ENCODE data around the gene ADGRG1. TPM values are rescaled to one million over a fixed set of nuclear protein-coding genes. Genes with fewer than 3 reads are reported as not detected.

ADGRG1 gene
- polyA plus RNA-seq, 1 donor = 102 TPM

- Histone ChIP-seq H3K4me3 (ENCODE audit: low read length) (no peak overlapping the region), H3K9me3 (ENCODE audit: control insufficient read depth, low read depth, low read length) (no peaks in the 10 kb centered on the region), H3K27me3 (ENCODE audit: control insufficient read depth, insufficient read depth, low read length) (no peaks in the 10 kb centered on the region), H3K36me3 (ENCODE audit: control insufficient read depth, insufficient read depth, low read length) (peaks cover 80% of the 10 kb centered on the region), H3K4me1 (ENCODE audit: control insufficient read depth, insufficient read depth, low read length) (no peaks in the 10 kb centered on the region), H3K27ac (ENCODE audit: low read length) (no peak overlapping the region)
- no peak for DNase-seq
- WGBS (ENCODE audit: insufficient coverage, low lambda C conversion rate) = no CpG with 5 or more reads among the region's 10 CpGs
Observed at GRCh38 chr16:57651344-57652333, 23.2 kb downstream of the ADGRG1 start.

- Histone ChIP-seq H3K4me3 (ENCODE audit: low read length) (no peak overlapping the region), H3K27ac (ENCODE audit: low read length) (no peak overlapping the region), H3K9me3 (ENCODE audit: control insufficient read depth, low read depth, low read length) (no peaks in the 10 kb centered on the region), H3K36me3 (ENCODE audit: control insufficient read depth, insufficient read depth, low read length) (peaks cover 85% of the 10 kb centered on the region), H3K4me1 (ENCODE audit: control insufficient read depth, insufficient read depth, low read length) (no peaks in the 10 kb centered on the region), H3K27me3 (ENCODE audit: control insufficient read depth, insufficient read depth, low read length) (no peaks in the 10 kb centered on the region)
- DNase-seq = no peak
- WGBS (ENCODE audit: insufficient coverage, low lambda C conversion rate) = no CpG with 5 or more reads among the region's 23 CpGs
Observed at GRCh38 chr16:57652695-57653471, 24.5 kb downstream of the ADGRG1 start.

DNA sequence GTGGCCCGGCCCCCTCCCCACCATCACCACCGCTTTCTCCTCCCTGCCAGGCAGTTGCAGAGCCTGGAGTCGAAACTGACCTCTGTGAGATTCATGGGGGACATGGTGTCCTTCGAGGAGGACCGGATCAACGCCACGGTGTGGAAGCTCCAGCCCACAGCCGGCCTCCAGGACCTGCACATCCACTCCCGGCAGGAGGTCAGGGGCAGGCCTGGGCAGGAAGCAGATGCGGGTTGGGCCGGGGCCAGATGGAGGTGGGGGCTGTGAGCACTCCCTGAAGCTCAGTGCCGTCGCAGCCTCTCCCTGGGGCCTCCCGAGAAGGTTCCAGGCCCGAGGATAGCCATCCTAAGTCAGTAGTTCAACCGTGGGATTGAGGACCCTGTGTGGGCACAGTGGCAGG, 25.5 kb downstream of the ADGRG1 start:
- whole genome bisulfite sequencing (ENCODE audit: insufficient coverage, low lambda C conversion rate) = no CpG with 5 or more reads among the region's 16 CpGs
- no peak for DNase-seq
- H3K36me3 ChIP-seq (ENCODE audit: control insufficient read depth, insufficient read depth, low read length) = peaks cover 87% of the 10 kb centered on the region

DNA sequence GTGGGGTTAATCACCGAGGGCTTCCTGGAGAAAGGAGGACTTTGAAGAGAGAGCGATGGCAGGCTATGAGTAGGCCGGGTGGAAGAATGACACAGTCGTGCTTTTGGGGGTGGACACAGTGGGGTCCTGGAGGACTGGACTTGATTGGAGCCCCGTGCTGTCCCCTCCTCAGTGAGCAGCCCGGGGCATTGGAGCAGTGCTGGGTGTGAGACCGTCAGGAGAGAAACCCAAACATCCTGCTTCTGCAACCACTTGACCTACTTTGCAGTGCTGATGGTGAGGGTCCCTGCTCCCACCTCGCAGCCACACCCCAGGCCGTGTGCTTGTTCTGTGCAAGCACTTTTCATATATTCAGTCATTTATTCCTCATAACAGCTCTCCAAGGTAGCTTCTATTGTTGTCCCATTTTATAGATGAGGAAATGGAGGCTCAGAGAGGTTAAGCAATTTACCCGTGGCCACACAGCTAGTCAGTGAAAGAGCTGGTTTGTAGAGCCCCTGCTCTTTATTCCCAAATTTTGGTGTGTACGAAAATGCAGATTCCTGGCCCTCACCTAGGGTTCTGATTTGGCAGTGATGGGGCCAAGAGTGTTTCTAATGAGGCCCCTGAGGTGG, 28.0 kb downstream of the ADGRG1 start:
- peaks cover 90% of the 10 kb centered on the region for H3K36me3 ChIP-seq (ENCODE audit: control insufficient read depth, insufficient read depth, low read length)
- DNase-seq = no peak
- H3K27me3 ChIP-seq (ENCODE audit: control insufficient read depth, insufficient read depth, low read length) = no peaks in the 10 kb centered on the region
- H3K4me3 ChIP-seq (ENCODE audit: low read length) = no peak overlapping the region
- no peaks in the 10 kb centered on the region for H3K4me1 ChIP-seq (ENCODE audit: control insufficient read depth, insufficient read depth, low read length)
- H3K9me3 ChIP-seq (ENCODE audit: control insufficient read depth, low read depth, low read length) = no peaks in the 10 kb centered on the region
- WGBS (ENCODE audit: insufficient coverage, low lambda C conversion rate) = 96% methylated on average over 5 of the region's 11 CpGs
- no peak overlapping the region for H3K27ac ChIP-seq (ENCODE audit: low read length)

More for the DNA sequence above, 25.5 kb downstream of the ADGRG1 start:
- no peaks in the 10 kb centered on the region for H3K27me3 ChIP-seq (ENCODE audit: control insufficient read depth, insufficient read depth, low read length)
- H3K9me3 ChIP-seq (ENCODE audit: control insufficient read depth, low read depth, low read length) = no peaks in the 10 kb centered on the region
- no peak overlapping the region for H3K4me3 ChIP-seq (ENCODE audit: low read length)
- H3K4me1 ChIP-seq (ENCODE audit: control insufficient read depth, insufficient read depth, low read length) = no peaks in the 10 kb centered on the region
- H3K27ac ChIP-seq (ENCODE audit: low read length) = no peak overlapping the region

DNA sequence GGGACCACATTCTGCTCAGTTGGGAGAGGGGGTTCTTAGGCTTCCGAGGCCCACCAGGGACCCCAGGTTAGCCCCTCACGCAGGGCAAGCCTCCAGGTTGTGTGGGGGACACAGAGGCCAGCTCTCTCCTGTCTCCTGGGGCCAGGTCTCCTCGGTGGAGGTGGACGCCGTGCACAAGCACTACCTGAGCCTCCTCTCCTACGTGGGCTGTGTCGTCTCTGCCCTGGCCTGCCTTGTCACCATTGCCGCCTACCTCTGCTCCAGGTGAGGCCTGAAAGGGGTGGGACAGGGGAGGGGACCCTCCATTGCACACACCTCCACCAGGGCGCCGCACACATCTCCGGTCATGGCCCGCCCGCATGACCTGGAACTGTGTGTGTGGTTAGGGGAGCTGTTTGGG, 28.8 kb downstream of the ADGRG1 start:
- H3K36me3 ChIP-seq (ENCODE audit: control insufficient read depth, insufficient read depth, low read length) = peaks cover 90% of the 10 kb centered on the region
- no peak overlapping the region for H3K27ac ChIP-seq (ENCODE audit: low read length)
- DNase-seq = no peak
- H3K27me3 ChIP-seq (ENCODE audit: control insufficient read depth, insufficient read depth, low read length) = no peaks in the 10 kb centered on the region
- H3K4me3 ChIP-seq (ENCODE audit: low read length) = no peak overlapping the region
- no peaks in the 10 kb centered on the region for H3K4me1 ChIP-seq (ENCODE audit: control insufficient read depth, insufficient read depth, low read length)
- WGBS (ENCODE audit: insufficient coverage, low lambda C conversion rate) = no CpG with 5 or more reads among the region's 13 CpGs
- H3K9me3 ChIP-seq (ENCODE audit: control insufficient read depth, low read depth, low read length) = no peaks in the 10 kb centered on the region

- H3K27me3 ChIP-seq (ENCODE audit: control insufficient read depth, insufficient read depth, low read length) = no peaks in the 10 kb centered on the region
- no peak overlapping the region for H3K4me3 ChIP-seq (ENCODE audit: low read length)
- peaks cover 89% of the 10 kb centered on the region for H3K36me3 ChIP-seq (ENCODE audit: control insufficient read depth, insufficient read depth, low read length)
- no CpG with 5 or more reads among the region's 10 CpGs for WGBS (ENCODE audit: insufficient coverage, low lambda C conversion rate)
- no peak for DNase-seq
- no peaks in the 10 kb centered on the region for H3K9me3 ChIP-seq (ENCODE audit: control insufficient read depth, low read depth, low read length)
- H3K4me1 ChIP-seq (ENCODE audit: control insufficient read depth, insufficient read depth, low read length) = no peaks in the 10 kb centered on the region
- H3K27ac ChIP-seq (ENCODE audit: low read length) = no peak overlapping the region
Observed at GRCh38 chr16:57658130-57658877, 29.9 kb downstream of the ADGRG1 start.

DNA sequence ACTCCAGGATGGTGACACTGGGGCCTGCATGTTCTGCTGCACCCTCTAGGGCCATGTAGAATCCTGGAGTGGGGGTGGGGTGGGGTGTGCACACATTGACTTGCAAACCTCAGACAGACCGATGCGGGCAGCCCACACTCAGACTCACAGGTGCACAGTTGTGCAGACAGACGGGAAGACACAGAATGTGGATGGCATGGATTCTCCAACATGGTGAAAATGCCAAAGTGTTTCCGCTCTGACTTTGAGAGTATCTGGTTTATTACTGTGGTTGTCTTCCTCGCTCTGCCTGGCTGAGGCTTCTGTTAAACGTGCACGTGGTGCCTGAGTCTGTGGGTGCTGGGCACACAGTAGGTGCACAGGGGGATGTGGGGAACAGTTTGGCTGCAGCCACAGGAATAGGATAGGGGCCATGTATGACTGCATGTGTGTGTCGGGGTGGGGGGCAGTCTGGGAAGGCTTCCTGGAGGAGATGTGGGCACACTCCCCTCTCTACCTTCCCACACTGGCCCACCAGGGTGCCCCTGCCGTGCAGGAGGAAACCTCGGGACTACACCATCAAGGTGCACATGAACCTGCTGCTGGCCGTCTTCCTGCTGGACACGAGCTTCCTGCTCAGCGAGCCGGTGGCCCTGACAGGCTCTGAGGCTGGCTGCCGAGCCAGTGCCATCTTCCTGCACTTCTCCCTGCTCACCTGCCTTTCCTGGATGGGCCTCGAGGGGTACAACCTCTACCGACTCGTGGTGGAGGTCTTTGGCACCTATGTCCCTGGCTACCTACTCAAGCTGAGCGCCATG, 30.6 kb downstream of the ADGRG1 start:
- no peak overlapping the region for H3K4me3 ChIP-seq (ENCODE audit: low read length)
- no peak overlapping the region for H3K27ac ChIP-seq (ENCODE audit: low read length)
- H3K27me3 ChIP-seq (ENCODE audit: control insufficient read depth, insufficient read depth, low read length) = no peaks in the 10 kb centered on the region
- no CpG with 5 or more reads among the region's 19 CpGs for WGBS (ENCODE audit: insufficient coverage, low lambda C conversion rate)
- no peaks in the 10 kb centered on the region for H3K4me1 ChIP-seq (ENCODE audit: control insufficient read depth, insufficient read depth, low read length)
- H3K36me3 ChIP-seq (ENCODE audit: control insufficient read depth, insufficient read depth, low read length) = peaks cover 89% of the 10 kb centered on the region
- no peaks in the 10 kb centered on the region for H3K9me3 ChIP-seq (ENCODE audit: control insufficient read depth, low read depth, low read length)
- no peak for DNase-seq

GRCh38 chr16:57660715-57661463, 32.5 kb downstream of the ADGRG1 start:
- Histone ChIP-seq H3K27ac (ENCODE audit: low read length) (no peak overlapping the region), H3K4me1 (ENCODE audit: control insufficient read depth, insufficient read depth, low read length) (no peaks in the 10 kb centered on the region), H3K9me3 (ENCODE audit: control insufficient read depth, low read depth, low read length) (no peaks in the 10 kb centered on the region), H3K4me3 (ENCODE audit: low read length) (no peak overlapping the region), H3K27me3 (ENCODE audit: control insufficient read depth, insufficient read depth, low read length) (no peaks in the 10 kb centered on the region), H3K36me3 (ENCODE audit: control insufficient read depth, insufficient read depth, low read length) (peaks cover 87% of the 10 kb centered on the region)
- no peak for DNase-seq
- WGBS (ENCODE audit: insufficient coverage, low lambda C conversion rate) = no CpG with 5 or more reads among the region's 11 CpGs

GRCh38 chr16:57661510-57661909, 33.1 kb downstream of the ADGRG1 start:
- WGBS (ENCODE audit: insufficient coverage, low lambda C conversion rate) = no CpG with 5 or more reads among the region's 7 CpGs
- DNase-seq = no peak
- Histone ChIP-seq H3K27ac (ENCODE audit: low read length) (no peak overlapping the region), H3K4me1 (ENCODE audit: control insufficient read depth, insufficient read depth, low read length) (no peaks in the 10 kb centered on the region), H3K27me3 (ENCODE audit: control insufficient read depth, insufficient read depth, low read length) (no peaks in the 10 kb centered on the region), H3K36me3 (ENCODE audit: control insufficient read depth, insufficient read depth, low read length) (peaks cover 81% of the 10 kb centered on the region), H3K9me3 (ENCODE audit: control insufficient read depth, low read depth, low read length) (no peaks in the 10 kb centered on the region), H3K4me3 (ENCODE audit: low read length) (no peak overlapping the region)

Measured in large intestine (tissue), 3 donors.